ENCODE results near the gene NPAS3.

Gene NPAS3

GRCh38 chr14:33553706-33554278 lies 615.1 kb downstream of the NPAS3 start:
- no peak overlapping the region for H3K4me3 ChIP-seq (ENCODE audit: low read depth, low read length)
- TF ChIP-seq CTCF (IDR thresholded peaks at IDR 0.05; ENCODE audit: low read depth, low read length), result no peak

- no peak for TF ChIP-seq CTCF (IDR thresholded peaks at IDR 0.05; ENCODE audit: low read depth, low read length)
Observed at GRCh38 chr14:33554988-33555387, 616.3 kb downstream of the NPAS3 start.

GRCh38 chr14:33555710-33556350 lies 617.2 kb downstream of the NPAS3 start:
- H3K4me3 ChIP-seq (ENCODE audit: low read depth, low read length), result no peak overlapping the region
- no peak for TF ChIP-seq CTCF (IDR thresholded peaks at IDR 0.05; ENCODE audit: low read depth, low read length)

More at GRCh38 chr14:33554988-33555387, 616.3 kb downstream of the NPAS3 start:
- H3K4me3 ChIP-seq (ENCODE audit: low read depth, low read length), result no peak overlapping the region

- H3K4me3 ChIP-seq (ENCODE audit: low read depth, low read length), result no peak overlapping the region
- TF ChIP-seq CTCF (IDR thresholded peaks at IDR 0.05; ENCODE audit: low read depth, low read length), result no peak
Observed at GRCh38 chr14:33556382-33557121, 617.9 kb downstream of the NPAS3 start.

- H3K4me3 ChIP-seq (ENCODE audit: low read depth, low read length), result no peak overlapping the region
- TF ChIP-seq CTCF (IDR thresholded peaks at IDR 0.05; ENCODE audit: low read depth, low read length), result no peak
Observed at GRCh38 chr14:33560718-33561431, 622.2 kb downstream of the NPAS3 start.

- TF ChIP-seq CTCF (IDR thresholded peaks at IDR 0.05; ENCODE audit: low read depth, low read length), result no peak
- H3K4me3 ChIP-seq (ENCODE audit: low read depth, low read length), result no peak overlapping the region
Observed at GRCh38 chr14:33561488-33562175, 623.0 kb downstream of the NPAS3 start.

Data from WI38 (cell line).